Stimulated activated naive CD8-positive, alpha-beta T cell treated with anti-CD3 and anti-CD28 coated beads, Interleukin-15, amount 100 ng/mL, for 72 hours (primary cell): ENCODE measurements around the gene PTPRT.

Experiments used
- ATAC-seq: fragments of 150-1000 bp; cut with Tn5 transposase; 2 replicates; pipeline ENCODE4 v1.10.0; 2021; ENCODE audit warnings: mild to moderate bottlenecking, moderate library complexity
- DNase-seq, 2 donors: peaks; one replicate each; pipeline ENCODE4 v3.0.0; 2021 to 2022
- H3K27ac Mint-ChIP-seq, 2 donors: one replicate each; pipeline ENCODE4 v1.8.0; 2022; ENCODE audit warnings: mild to moderate bottlenecking in 2 of 2, mixed read lengths in 2 of 2, moderate library complexity in 2 of 2
- H3K27me3 Mint-ChIP-seq: one replicate; pipeline ENCODE4 v1.8.0; 2022; ENCODE audit warnings: mixed read lengths
- H3K4me1 Mint-ChIP-seq: one replicate; pipeline ENCODE4 v1.8.0; 2022; ENCODE audit warnings: mild to moderate bottlenecking, mixed read lengths
- H3K4me3 Mint-ChIP-seq, 2 donors: one replicate each; pipeline ENCODE4 v1.8.0; 2022; ENCODE audit warnings: mild to moderate bottlenecking in 2 of 2, mixed read lengths in 2 of 2, moderate library complexity in 1 of 2
- H3K9me3 Mint-ChIP-seq, 2 donors: one replicate each; pipeline ENCODE4 v1.8.0; 2022; ENCODE audit warnings: mixed read lengths in 2 of 2

Gene PTPRT

GRCh38 chr20:42706759-42707158 is 482.9 kb downstream of the PTPRT start:
- Mint-ChIP-seq H3K4me3 (no peak overlapping the region), H3K27ac (no peak overlapping the region), H3K27me3 (no peaks in the 10 kb centered on the region), H3K9me3 (peaks cover 17 to 54% of the 10 kb centered on the region in 2 donors), H3K4me1 (no peaks in the 10 kb centered on the region)
- no peak for DNase-seq
- no peak for ATAC-seq

- no peak for DNase-seq
- no peak overlapping the region for H3K27ac Mint-ChIP-seq
- H3K4me3 Mint-ChIP-seq, result no peak overlapping the region
- no peak for ATAC-seq
- peaks cover 18 to 46% of the 10 kb centered on the region in 2 donors for H3K9me3 Mint-ChIP-seq
- H3K27me3 Mint-ChIP-seq, result no peaks in the 10 kb centered on the region
- H3K4me1 Mint-ChIP-seq, result no peaks in the 10 kb centered on the region
Measured at GRCh38 chr20:42705550-42705949, 484.2 kb downstream of the PTPRT start.

DNA sequence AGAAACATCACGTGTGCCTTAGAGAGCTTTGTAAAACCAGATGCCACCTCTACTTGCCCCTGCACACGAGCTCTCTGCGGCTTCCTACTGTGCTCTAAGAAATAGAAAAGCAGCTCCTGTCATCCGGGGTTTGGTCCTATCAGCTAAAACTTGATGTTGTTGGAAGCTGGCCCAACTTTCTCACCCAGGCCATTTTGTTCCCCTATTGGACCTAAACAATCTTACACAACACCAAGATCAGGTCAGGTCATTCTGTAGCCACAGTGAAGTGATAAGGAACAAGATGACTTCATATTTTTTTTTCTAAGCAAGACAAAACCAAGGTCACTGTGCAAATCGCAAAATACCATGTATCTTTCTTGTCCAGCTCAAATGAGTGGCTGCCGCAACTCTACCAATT is 486.0 kb downstream of the PTPRT start:
- H3K4me1 Mint-ChIP-seq, result no peaks in the 10 kb centered on the region

DNA sequence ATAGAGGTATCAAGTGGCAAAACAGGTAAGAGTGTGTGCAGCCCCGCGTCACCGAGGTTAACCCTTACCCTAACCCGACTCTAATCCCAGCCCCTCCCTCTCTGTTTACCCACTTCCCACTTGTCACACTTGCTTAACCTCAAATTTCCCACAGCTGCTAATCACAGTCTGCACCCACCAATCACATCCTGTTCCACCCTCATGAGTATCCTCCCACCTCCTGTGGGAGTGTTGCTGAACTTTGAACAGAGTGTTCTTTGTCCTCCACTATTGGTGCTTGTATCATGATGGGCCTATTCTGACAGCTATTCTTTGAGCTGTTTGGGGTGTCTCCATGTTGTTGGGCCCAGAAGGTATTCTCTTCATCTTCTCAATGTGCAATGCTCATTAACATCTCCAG is 487.8 kb downstream of the PTPRT start:
- Mint-ChIP-seq H3K4me1 (no peaks in the 10 kb centered on the region), H3K27ac (no peak overlapping the region), H3K9me3 (peaks cover 11 to 25% of the 10 kb centered on the region in 2 donors), H3K27me3 (no peaks in the 10 kb centered on the region), H3K4me3 (no peak overlapping the region)
- ATAC-seq (no peak), DNase-seq (no peak)

More for the DNA sequence above, 486.0 kb downstream of the PTPRT start:
- Mint-ChIP-seq H3K27me3 (no peaks in the 10 kb centered on the region), H3K9me3 (peaks cover 11 to 30% of the 10 kb centered on the region in 2 donors), H3K4me3 (no peak overlapping the region), H3K27ac (no peak overlapping the region)
- DNase-seq (no peak), ATAC-seq (no peak)

GRCh38 chr20:42700372-42700771 is 489.3 kb downstream of the PTPRT start:
- no peak for ATAC-seq
- H3K4me3 Mint-ChIP-seq, result no peak overlapping the region
- H3K27ac Mint-ChIP-seq, result no peak overlapping the region
- H3K27me3 Mint-ChIP-seq, result no peaks in the 10 kb centered on the region
- H3K4me1 Mint-ChIP-seq, result no peaks in the 10 kb centered on the region
- no peak for DNase-seq
- peaks cover 11 to 25% of the 10 kb centered on the region in 2 donors for H3K9me3 Mint-ChIP-seq

- no peak for DNase-seq
- H3K4me1 Mint-ChIP-seq, result no peaks in the 10 kb centered on the region
- H3K4me3 Mint-ChIP-seq, result no peak overlapping the region
- H3K27me3 Mint-ChIP-seq, result no peaks in the 10 kb centered on the region
- no peak overlapping the region for H3K27ac Mint-ChIP-seq
- peaks cover 11 to 14% of the 10 kb centered on the region in 2 donors for H3K9me3 Mint-ChIP-seq
- no peak for ATAC-seq
Measured at GRCh38 chr20:42697962-42698361, 491.7 kb downstream of the PTPRT start.

DNA sequence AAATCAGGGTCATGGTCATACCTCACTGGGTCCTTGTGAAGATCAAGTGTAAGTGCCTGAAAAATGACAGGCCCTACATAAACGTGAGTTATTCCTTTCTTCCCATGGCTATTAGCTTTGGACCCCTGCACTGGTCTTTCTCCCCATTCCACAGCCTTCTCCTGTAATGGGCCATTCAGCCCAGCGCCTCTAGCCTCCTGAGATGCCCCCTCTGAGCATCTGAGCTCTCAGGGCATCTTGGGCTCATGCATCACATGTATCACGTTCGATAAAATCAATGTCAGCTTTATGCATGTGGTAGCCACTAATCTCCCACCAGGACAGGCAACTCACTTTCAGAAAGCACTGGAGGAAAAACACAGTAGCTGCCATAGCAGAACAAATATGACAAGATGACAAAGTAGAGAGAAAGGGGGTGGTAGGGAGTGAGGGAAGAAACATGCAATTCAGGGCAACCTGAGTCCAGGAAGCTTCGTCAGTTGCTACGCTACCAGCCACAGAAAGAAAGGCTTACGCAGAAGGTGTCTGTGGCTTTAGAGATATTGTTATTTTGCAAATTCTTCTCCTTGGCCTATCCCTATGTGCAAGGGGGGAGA is 498.8 kb downstream of the PTPRT start:
- ATAC-seq (no peak), DNase-seq (no peak)
- no peaks in the 10 kb centered on the region for H3K4me1 Mint-ChIP-seq
- H3K4me3 Mint-ChIP-seq, result no peak overlapping the region
- H3K27ac Mint-ChIP-seq, result no peak overlapping the region
- H3K9me3 Mint-ChIP-seq, result peaks cover 9 to 30% of the 10 kb centered on the region in 2 donors
- H3K27me3 Mint-ChIP-seq, result no peaks in the 10 kb centered on the region

- no peak overlapping the region for H3K4me3 Mint-ChIP-seq
- no peaks in the 10 kb centered on the region for H3K4me1 Mint-ChIP-seq
- DNase-seq (no peak), ATAC-seq (no peak)
- H3K9me3 Mint-ChIP-seq, result peaks cover 9 to 30% of the 10 kb centered on the region in 2 donors
- no peaks in the 10 kb centered on the region for H3K27me3 Mint-ChIP-seq
- H3K27ac Mint-ChIP-seq, result no peak overlapping the region
Measured at GRCh38 chr20:42688576-42688975, 501.1 kb downstream of the PTPRT start.

GRCh38 chr20:42686057-42686456 is 503.6 kb downstream of the PTPRT start:
- Mint-ChIP-seq H3K27ac (no peak overlapping the region), H3K9me3 (peaks cover 4 to 27% of the 10 kb centered on the region in 2 donors), H3K4me3 (no peak overlapping the region), H3K27me3 (no peaks in the 10 kb centered on the region), H3K4me1 (no peaks in the 10 kb centered on the region)
- no peak for DNase-seq
- ATAC-seq, result no peak

GRCh38 chr20:42678895-42679294 is 510.8 kb downstream of the PTPRT start:
- Mint-ChIP-seq H3K27ac (no peak overlapping the region), H3K27me3 (no peaks in the 10 kb centered on the region), H3K9me3 (peaks cover 4 to 10% of the 10 kb centered on the region in 2 donors), H3K4me1 (no peaks in the 10 kb centered on the region), H3K4me3 (no peak overlapping the region)
- no peak for ATAC-seq
- no peak for DNase-seq

GRCh38 chr20:42656130-42656529 is 533.6 kb downstream of the PTPRT start:
- Mint-ChIP-seq H3K4me3 (no peak overlapping the region), H3K9me3 (peaks cover 11 to 18% of the 10 kb centered on the region in 2 donors), H3K4me1 (no peaks in the 10 kb centered on the region), H3K27me3 (no peaks in the 10 kb centered on the region), H3K27ac (no peak overlapping the region)
- DNase-seq, result no peak
- ATAC-seq, result no peak

- no peak for ATAC-seq
- no peak overlapping the region for H3K27ac Mint-ChIP-seq
- H3K27me3 Mint-ChIP-seq, result peaks cover 6% of the 10 kb centered on the region
- no peak overlapping the region for H3K4me3 Mint-ChIP-seq
- no peak for DNase-seq
- H3K4me1 Mint-ChIP-seq, result no peaks in the 10 kb centered on the region
- peaks cover 9 to 29% of the 10 kb centered on the region in 2 donors for H3K9me3 Mint-ChIP-seq
Measured at GRCh38 chr20:42652266-42652665, 537.4 kb downstream of the PTPRT start.

- Mint-ChIP-seq H3K27ac (no peak overlapping the region), H3K4me3 (no peak overlapping the region), H3K27me3 (peaks cover 6% of the 10 kb centered on the region), H3K9me3 (peaks cover 6 to 32% of the 10 kb centered on the region in 2 donors), H3K4me1 (no peaks in the 10 kb centered on the region)
- no peak for DNase-seq
- no peak for ATAC-seq
Measured at GRCh38 chr20:42650191-42650746, 539.4 kb downstream of the PTPRT start.

DNA sequence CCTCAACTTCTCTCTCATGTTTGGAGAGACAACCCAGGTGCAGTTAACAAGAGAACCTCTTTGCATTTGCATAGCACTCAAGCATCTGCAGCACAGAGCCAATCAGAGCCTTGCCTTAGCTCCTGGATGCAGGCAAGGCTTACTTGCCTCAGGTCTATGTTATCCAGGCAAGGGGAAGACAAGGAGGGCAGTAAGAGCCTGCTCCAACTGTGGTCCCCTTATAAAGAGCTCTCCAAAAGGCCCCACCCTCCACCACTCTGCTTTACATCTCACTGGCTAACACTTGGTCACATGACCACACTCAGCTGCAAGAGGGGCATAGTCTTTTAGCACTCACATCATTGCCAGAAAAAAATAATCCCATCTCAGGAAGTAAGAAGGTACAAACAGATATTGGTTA is 540.0 kb downstream of the PTPRT start:
- H3K27me3 Mint-ChIP-seq, result peaks cover 6% of the 10 kb centered on the region
- no peak for DNase-seq
- H3K4me1 Mint-ChIP-seq, result no peaks in the 10 kb centered on the region

DNA sequence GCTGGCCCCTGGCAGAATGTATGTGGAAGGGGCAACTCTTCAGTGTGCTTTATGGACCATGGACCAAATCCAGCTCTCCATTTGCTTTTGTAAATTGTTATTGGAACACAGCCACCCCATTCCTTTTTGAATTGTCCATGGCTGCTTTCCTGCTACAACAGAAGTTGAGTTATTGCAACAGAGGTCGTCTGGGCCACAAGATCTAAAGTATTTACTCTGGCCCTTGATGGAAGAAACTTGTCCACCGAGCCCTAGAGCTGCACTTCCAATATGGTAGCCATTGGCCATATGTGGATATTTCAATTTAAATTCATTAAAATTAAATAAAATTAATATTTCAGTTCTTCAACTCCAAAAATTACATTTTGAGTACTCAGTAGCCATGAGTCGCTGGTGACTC is 543.5 kb downstream of the PTPRT start:
- Mint-ChIP-seq H3K4me1 (no peaks in the 10 kb centered on the region), H3K4me3 (no peak overlapping the region), H3K27me3 (peaks cover 6% of the 10 kb centered on the region), H3K27ac (no peak overlapping the region), H3K9me3 (peaks cover 0 to 37% of the 10 kb centered on the region in 2 donors)
- DNase-seq (no peak), ATAC-seq (no peak)

More for the DNA sequence above, 540.0 kb downstream of the PTPRT start:
- H3K27ac Mint-ChIP-seq, result no peak overlapping the region
- H3K4me3 Mint-ChIP-seq, result no peak overlapping the region
- ATAC-seq, result no peak
- peaks cover 6 to 37% of the 10 kb centered on the region in 2 donors for H3K9me3 Mint-ChIP-seq

- Mint-ChIP-seq H3K4me1 (no peaks in the 10 kb centered on the region), H3K4me3 (no peak overlapping the region), H3K27ac (no peak overlapping the region), H3K9me3 (peaks cover 5 to 29% of the 10 kb centered on the region in 2 donors), H3K27me3 (no peaks in the 10 kb centered on the region)
- DNase-seq (no peak), ATAC-seq (no peak)
Measured at GRCh38 chr20:42641886-42642285, 547.8 kb downstream of the PTPRT start.

- H3K27ac Mint-ChIP-seq, result no peak overlapping the region
- peaks cover 5 to 13% of the 10 kb centered on the region in 2 donors for H3K9me3 Mint-ChIP-seq
- H3K4me1 Mint-ChIP-seq, result no peaks in the 10 kb centered on the region
- DNase-seq (no peak), ATAC-seq (no peak)
- H3K27me3 Mint-ChIP-seq, result no peaks in the 10 kb centered on the region
- no peak overlapping the region for H3K4me3 Mint-ChIP-seq
Measured at GRCh38 chr20:42639140-42639539, 550.6 kb downstream of the PTPRT start.
